Osteoblast (primary cell): ENCODE data around the gene GORASP2. TPM values are rescaled to one million over a fixed set of nuclear protein-coding genes. Genes with fewer than 3 reads are reported as not detected.
A peak's percentile ranks its signal among the peaks of the same experiment; 100 is the strongest.

Experiments
- DNase-seq: peaks from one replicate; pipeline ENCODE4 v3.0.0; 2011; ENCODE audit warnings: low spot score, mixed read lengths; ENCODE audit not compliant: insufficient read length; ENCODE audit errors: missing footprints
- H2AFZ ChIP-seq: 2 replicates; pipeline ENCODE4 v1.6.0; 2011; ENCODE audit warnings: mild to moderate bottlenecking, low read length
- H3K27ac ChIP-seq: 2 replicates; pipeline ENCODE4 v1.5.1; 2011; ENCODE audit warnings: mild to moderate bottlenecking, low read depth, low read length, moderate library complexity
- H3K27me3 ChIP-seq: 2 replicates; pipeline ENCODE4 v1.6.0; 2012; ENCODE audit warnings: mild to moderate bottlenecking, control low read depth, inconsistent platforms, low read length, moderate library complexity; ENCODE audit not compliant: insufficient read depth
- H3K36me3 ChIP-seq: 2 replicates; pipeline ENCODE4 v1.5.1; 2011; ENCODE audit warnings: mild to moderate bottlenecking, low read length, control low read depth, moderate library complexity; ENCODE audit not compliant: insufficient read depth
- H3K4me1 ChIP-seq: 2 replicates; pipeline ENCODE4 v1.5.1; 2011; ENCODE audit warnings: mild to moderate bottlenecking, low read length, control low read depth, moderate library complexity; ENCODE audit not compliant: insufficient read depth
- H3K4me2 ChIP-seq: 2 replicates; pipeline ENCODE4 v1.6.0; 2011; ENCODE audit warnings: mild to moderate bottlenecking, low read length; ENCODE audit not compliant: insufficient read depth
- H3K4me3 ChIP-seq: fragments of 200-600 bp; sonication (generic); 3 replicates; pipeline ENCODE4 v1.5.1; 2012; ENCODE audit warnings: mild to moderate bottlenecking, low read length, inconsistent platforms; ENCODE audit not compliant: insufficient read depth
- H3K79me2 ChIP-seq: 2 replicates; pipeline ENCODE4 v1.6.0; 2012; ENCODE audit warnings: mild to moderate bottlenecking, low read length, control low read depth, inconsistent platforms; ENCODE audit not compliant: insufficient read depth
- H3K9me3 ChIP-seq: 2 replicates; pipeline ENCODE4 v1.5.1; 2011; ENCODE audit warnings: low read depth, low read length, control low read depth
- H4K20me1 ChIP-seq: 2 replicates; pipeline ENCODE4 v1.6.0; 2012; ENCODE audit warnings: mild to moderate bottlenecking, low read length, control low read depth; ENCODE audit not compliant: insufficient read depth
- total RNA-seq: library from RNA; depleted of rRNA; stranded (reverse); fragments of >200 nt; gene quantifications from 2 replicates; pipeline ENCODE4 v1.2.3, GENCODE V29; 2012
- TF ChIP-seq, protein P1 (sequence below): IDR thresholded peaks from 2 replicates; pipeline ENCODE4 v1.5.1; 2011; ENCODE audit warnings: mild to moderate bottlenecking, low read depth, low read length, moderate library complexity; ENCODE audit errors: extremely low read depth

GORASP2 gene
- 51.8 and 54.2 TPM in 2 replicates for total RNA-seq

DNA sequence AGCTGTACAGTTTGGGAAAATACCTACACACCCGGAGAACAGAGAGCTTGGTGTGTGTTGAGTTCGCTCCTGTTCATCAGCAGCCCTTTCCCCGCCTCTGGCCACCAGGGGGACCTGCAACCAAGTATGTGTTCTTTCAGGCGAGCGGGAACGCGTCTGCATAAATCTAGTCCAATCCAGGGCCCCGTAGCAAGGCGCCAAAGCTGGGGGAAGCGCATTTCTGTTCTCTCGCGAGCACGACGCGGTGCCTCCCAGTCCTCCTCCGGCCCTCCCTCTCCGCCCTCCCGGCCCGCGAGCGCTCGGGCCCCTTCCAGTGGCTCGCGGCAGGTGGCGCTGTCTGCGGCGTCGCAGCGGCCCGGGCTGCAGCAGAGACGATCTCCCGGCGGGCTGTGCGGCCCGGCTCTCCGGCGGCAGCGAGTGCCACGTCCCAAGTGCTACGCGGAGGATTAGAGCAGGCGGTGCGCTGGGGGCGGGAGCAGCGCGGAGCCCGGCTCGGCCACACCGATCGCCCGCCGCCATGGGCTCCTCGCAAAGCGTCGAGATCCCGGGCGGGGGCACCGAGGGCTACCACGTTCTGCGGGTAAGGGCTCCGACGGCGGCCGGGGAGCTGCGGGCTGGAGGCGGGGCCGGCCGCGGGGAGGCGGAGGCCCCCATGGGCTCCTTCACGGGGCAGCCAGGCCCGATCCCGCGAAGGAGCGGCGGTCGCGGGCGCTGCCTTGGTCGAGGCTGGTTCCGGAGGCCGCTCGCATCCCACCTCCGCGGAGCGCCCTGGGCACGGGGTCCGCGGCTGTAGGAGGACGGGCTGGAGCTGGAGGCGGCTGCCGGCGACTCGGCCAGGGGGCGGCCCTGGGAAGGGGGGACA, at the start of gene GORASP2:
TSS of gene GORASP2 (plus strand) at position 430 of the 862 bp plus-strand sequence. CDS start at position 518, 88 bp downstream.
- peaks cover 50% of the 10 kb centered on the region for H3K79me2 ChIP-seq
- TF ChIP-seq, protein P1, sequence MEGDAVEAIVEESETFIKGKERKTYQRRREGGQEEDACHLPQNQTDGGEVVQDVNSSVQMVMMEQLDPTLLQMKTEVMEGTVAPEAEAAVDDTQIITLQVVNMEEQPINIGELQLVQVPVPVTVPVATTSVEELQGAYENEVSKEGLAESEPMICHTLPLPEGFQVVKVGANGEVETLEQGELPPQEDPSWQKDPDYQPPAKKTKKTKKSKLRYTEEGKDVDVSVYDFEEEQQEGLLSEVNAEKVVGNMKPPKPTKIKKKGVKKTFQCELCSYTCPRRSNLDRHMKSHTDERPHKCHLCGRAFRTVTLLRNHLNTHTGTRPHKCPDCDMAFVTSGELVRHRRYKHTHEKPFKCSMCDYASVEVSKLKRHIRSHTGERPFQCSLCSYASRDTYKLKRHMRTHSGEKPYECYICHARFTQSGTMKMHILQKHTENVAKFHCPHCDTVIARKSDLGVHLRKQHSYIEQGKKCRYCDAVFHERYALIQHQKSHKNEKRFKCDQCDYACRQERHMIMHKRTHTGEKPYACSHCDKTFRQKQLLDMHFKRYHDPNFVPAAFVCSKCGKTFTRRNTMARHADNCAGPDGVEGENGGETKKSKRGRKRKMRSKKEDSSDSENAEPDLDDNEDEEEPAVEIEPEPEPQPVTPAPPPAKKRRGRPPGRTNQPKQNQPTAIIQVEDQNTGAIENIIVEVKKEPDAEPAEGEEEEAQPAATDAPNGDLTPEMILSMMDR = peak; percentile 98

DNA sequence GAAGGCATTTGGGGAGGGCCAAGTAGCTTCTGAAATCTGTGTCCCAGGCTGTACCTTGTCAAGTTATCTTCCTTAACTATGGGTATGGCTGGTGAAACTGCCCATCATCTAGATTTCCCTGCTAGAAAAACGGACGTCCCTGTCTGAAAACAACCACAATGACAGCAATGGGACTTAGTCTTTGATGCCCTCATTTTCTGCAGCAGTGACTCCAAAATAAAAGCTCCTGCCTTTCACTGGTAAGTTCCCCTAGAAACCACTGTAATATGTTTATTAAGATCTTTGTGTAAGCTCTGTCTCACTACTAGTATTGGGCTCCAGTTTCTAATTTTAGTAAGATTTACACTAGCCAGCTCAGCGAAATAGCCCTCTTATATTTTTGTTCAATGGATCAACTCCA, 47.2 kb upstream of the GORASP2 start:
- Histone ChIP-seq H3K27ac (no peak overlapping the region), H3K9me3 (no peaks in the 10 kb centered on the region), H3K4me2 (no peak overlapping the region), H3K27me3 (peaks cover 23% of the 10 kb centered on the region), H4K20me1 (no peaks in the 10 kb centered on the region), H3K4me1 (peaks cover 15% of the 10 kb centered on the region), H2AFZ (no peak overlapping the region), H3K36me3 (no peaks in the 10 kb centered on the region), H3K4me3 (no peak overlapping the region), H3K79me2 (no peaks in the 10 kb centered on the region)
- TF ChIP-seq, protein P1 = no peak
- no peak for DNase-seq

More for the DNA sequence above, at the start of gene GORASP2:
- H2AFZ ChIP-seq = peak within 1 kb of the TSS; percentile 83
- H3K27me3 ChIP-seq = no peaks in the 10 kb centered on the region
- H3K9me3 ChIP-seq = no peaks in the 10 kb centered on the region
- peak; percentile 99 for DNase-seq
- peak within 1 kb of the TSS; percentile 91 for H3K27ac ChIP-seq
- H4K20me1 ChIP-seq = peaks cover 43% of the 10 kb centered on the region
- H3K36me3 ChIP-seq = no peaks in the 10 kb centered on the region
- H3K4me1 ChIP-seq = peaks cover 26% of the 10 kb centered on the region
- peak within 1 kb of the TSS; percentile 93 for H3K4me3 ChIP-seq
- peak within 1 kb of the TSS; percentile 99 for H3K4me2 ChIP-seq

DNA sequence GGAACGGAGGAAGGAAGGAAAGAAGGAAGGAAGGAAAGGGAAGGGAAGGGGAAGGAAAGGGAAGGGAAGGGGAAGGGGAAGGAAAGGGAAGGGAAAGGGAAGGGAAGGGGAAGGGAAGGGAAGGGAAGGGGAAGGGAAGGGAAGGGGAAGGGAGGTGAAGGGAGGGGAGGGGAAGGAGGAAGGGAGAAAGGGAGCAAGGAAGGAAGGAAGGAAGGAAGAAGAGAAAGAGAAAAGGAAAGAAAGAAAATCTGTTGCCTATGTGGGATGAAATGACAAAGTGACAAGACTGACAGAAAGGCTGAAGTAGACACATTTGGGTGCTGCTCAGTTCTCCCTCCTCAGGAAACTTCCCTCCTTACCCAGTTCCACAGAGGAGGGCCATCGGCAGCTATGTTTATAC, 46.3 kb upstream of the GORASP2 start:
- Histone ChIP-seq H3K27me3 (peaks cover 23% of the 10 kb centered on the region), H3K36me3 (no peaks in the 10 kb centered on the region), H3K4me3 (no peak overlapping the region), H2AFZ (no peak overlapping the region), H3K9me3 (no peaks in the 10 kb centered on the region), H3K27ac (no peak overlapping the region), H3K79me2 (no peaks in the 10 kb centered on the region), H4K20me1 (no peaks in the 10 kb centered on the region), H3K4me2 (no peak overlapping the region), H3K4me1 (peaks cover 15% of the 10 kb centered on the region)
- DNase-seq = no peak
- TF ChIP-seq, protein P1 = no peak

DNA sequence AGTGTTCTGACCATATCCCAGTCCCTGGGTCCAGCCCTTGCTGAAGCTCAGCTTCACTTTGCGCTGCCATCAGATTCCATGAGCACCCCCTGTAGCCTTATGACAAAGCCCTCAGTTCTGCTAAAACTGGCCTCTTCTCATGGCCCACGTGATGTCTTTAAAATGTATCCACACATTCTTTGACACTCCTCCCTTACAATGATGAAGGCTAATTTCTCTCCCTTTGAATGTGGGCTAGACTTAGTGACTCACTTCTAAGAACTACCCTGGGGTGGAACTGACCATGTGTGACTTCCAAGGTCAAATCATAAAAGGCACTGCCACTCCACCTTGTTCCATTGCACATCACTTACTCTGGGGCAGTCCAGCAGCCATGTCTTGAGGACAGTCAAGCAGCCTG, 45.4 kb upstream of the GORASP2 start:
- H3K9me3 ChIP-seq = no peaks in the 10 kb centered on the region
- DNase-seq = no peak
- TF ChIP-seq, protein P1 = no peak

More for the DNA sequence above, 45.4 kb upstream of the GORASP2 start:
- Histone ChIP-seq H3K4me2 (no peak overlapping the region), H3K4me1 (peaks cover 15% of the 10 kb centered on the region), H3K27ac (no peak overlapping the region), H3K27me3 (peaks cover 25% of the 10 kb centered on the region), H2AFZ (no peak overlapping the region), H3K36me3 (no peaks in the 10 kb centered on the region), H4K20me1 (no peaks in the 10 kb centered on the region), H3K79me2 (no peaks in the 10 kb centered on the region), H3K4me3 (no peak overlapping the region)
